ENCODE measurements around the gene ANXA6.

ANXA6 gene

GRCh38 chr5:151083081-151083676 is 74.4 kb downstream of the ANXA6 start:
- no peaks in the 10 kb centered on the region for H3K27me3 ChIP-seq (ENCODE audit: control insufficient read depth, insufficient read depth, low read length)
- H3K36me3 ChIP-seq (ENCODE audit: control insufficient read depth, insufficient read depth, low read length) = no peaks in the 10 kb centered on the region
- no peaks in the 10 kb centered on the region for H3K9me3 ChIP-seq (ENCODE audit: control insufficient read depth, insufficient read depth, low read length)
- no peak for DNase-seq (ENCODE audit: low read depth, low spot score)
- no CpG with 5 or more reads among the region's 3 CpGs for WGBS (ENCODE audit: insufficient coverage, insufficient read length)
- no peak overlapping the region for H3K4me3 ChIP-seq (ENCODE audit: low read length)
- no peak overlapping the region for H3K27ac ChIP-seq (ENCODE audit: low read length)
- H3K4me1 ChIP-seq (ENCODE audit: control insufficient read depth, insufficient read depth, low read length) = peaks cover 2% of the 10 kb centered on the region

DNA sequence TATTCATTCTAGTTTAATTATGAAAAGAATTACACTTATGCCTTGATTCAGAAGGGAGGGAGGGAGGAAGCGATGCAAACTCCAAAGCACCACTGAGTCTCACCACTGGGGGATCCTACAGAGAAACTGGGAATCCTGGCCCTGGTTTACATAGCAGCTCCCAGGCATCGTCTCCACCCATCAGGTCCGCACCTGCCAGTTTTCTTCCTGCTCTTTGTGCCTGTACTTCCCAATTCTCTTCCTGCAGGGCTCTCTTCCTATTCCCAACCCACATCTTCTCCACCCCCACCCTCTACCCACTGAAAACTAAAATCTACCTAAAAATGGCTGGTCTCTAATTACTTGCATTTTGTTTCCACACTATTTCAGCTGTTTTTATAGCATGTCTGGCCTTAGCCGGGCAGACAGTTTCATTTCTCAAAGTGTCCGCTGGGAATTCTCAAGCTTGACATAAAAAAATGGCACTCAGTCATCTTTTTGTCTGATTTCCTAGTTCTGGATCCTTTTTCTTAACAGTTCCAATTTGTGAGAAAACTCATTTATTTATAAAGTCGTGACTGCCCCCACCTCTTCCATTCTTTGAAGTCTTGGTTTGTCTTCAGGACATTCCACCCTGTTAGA is 75.2 kb downstream of the ANXA6 start:
- H3K27me3 ChIP-seq (ENCODE audit: control insufficient read depth, insufficient read depth, low read length) = no peaks in the 10 kb centered on the region
- H3K36me3 ChIP-seq (ENCODE audit: control insufficient read depth, insufficient read depth, low read length) = no peaks in the 10 kb centered on the region
- H3K4me1 ChIP-seq (ENCODE audit: control insufficient read depth, insufficient read depth, low read length) = peaks cover 2% of the 10 kb centered on the region
- WGBS (ENCODE audit: insufficient coverage, insufficient read length) = no CpG with 5 or more reads among the region's 6 CpGs
- H3K9me3 ChIP-seq (ENCODE audit: control insufficient read depth, insufficient read depth, low read length) = no peaks in the 10 kb centered on the region
- no peak for DNase-seq (ENCODE audit: low read depth, low spot score)
- H3K27ac ChIP-seq (ENCODE audit: low read length) = no peak overlapping the region
- no peak overlapping the region for H3K4me3 ChIP-seq (ENCODE audit: low read length)

GRCh38 chr5:151081431-151082281 is 75.9 kb downstream of the ANXA6 start:
- H3K36me3 ChIP-seq (ENCODE audit: control insufficient read depth, insufficient read depth, low read length) = no peaks in the 10 kb centered on the region
- peak overlapping the region; percentile 70; the same call in 1 of the 2 replicates for H3K4me3 ChIP-seq (ENCODE audit: low read length)
- no peak for DNase-seq (ENCODE audit: low read depth, low spot score)
- no peaks in the 10 kb centered on the region for H3K27me3 ChIP-seq (ENCODE audit: control insufficient read depth, insufficient read depth, low read length)
- peaks cover 2% of the 10 kb centered on the region for H3K4me1 ChIP-seq (ENCODE audit: control insufficient read depth, insufficient read depth, low read length)
- no CpG with 5 or more reads among the region's 15 CpGs for WGBS (ENCODE audit: insufficient coverage, insufficient read length)
- H3K27ac ChIP-seq (ENCODE audit: low read length) = no peak overlapping the region
- no peaks in the 10 kb centered on the region for H3K9me3 ChIP-seq (ENCODE audit: control insufficient read depth, insufficient read depth, low read length)

GRCh38 chr5:151080613-151081430 is 76.8 kb downstream of the ANXA6 start, which contains the start of gene TNIP1:
Gene TNIP1, minus strand, starts transcription at chr5:151081034. Its CDS starts 15,939 bp downstream, at chr5:151065095.
- Histone ChIP-seq H3K27ac (ENCODE audit: low read length) (no peak within 1 kb of the TSS), H3K4me3 (ENCODE audit: low read length) (peak within 1 kb of the TSS; percentile 70; the same call in 1 of the 2 replicates), H3K36me3 (ENCODE audit: control insufficient read depth, insufficient read depth, low read length) (no peaks in the 10 kb centered on the region), H3K9me3 (ENCODE audit: control insufficient read depth, insufficient read depth, low read length) (no peaks in the 10 kb centered on the region), H3K4me1 (ENCODE audit: control insufficient read depth, insufficient read depth, low read length) (peaks cover 2% of the 10 kb centered on the region), H3K27me3 (ENCODE audit: control insufficient read depth, insufficient read depth, low read length) (no peaks in the 10 kb centered on the region)
- no CpG with 5 or more reads among the region's 86 CpGs for WGBS (ENCODE audit: insufficient coverage, insufficient read length)
- DNase-seq (ENCODE audit: low read depth, low spot score) = peak; percentile 45

- peak overlapping the region; percentile 70; the same call in 1 of the 2 replicates for H3K4me3 ChIP-seq (ENCODE audit: low read length)
- 100% methylated on average over 1 of the region's 21 CpGs for WGBS (ENCODE audit: insufficient coverage, insufficient read length)
- H3K36me3 ChIP-seq (ENCODE audit: control insufficient read depth, insufficient read depth, low read length) = no peaks in the 10 kb centered on the region
- DNase-seq (ENCODE audit: low read depth, low spot score) = no peak
- H3K27me3 ChIP-seq (ENCODE audit: control insufficient read depth, insufficient read depth, low read length) = no peaks in the 10 kb centered on the region
- H3K4me1 ChIP-seq (ENCODE audit: control insufficient read depth, insufficient read depth, low read length) = peaks cover 2% of the 10 kb centered on the region
- no peaks in the 10 kb centered on the region for H3K9me3 ChIP-seq (ENCODE audit: control insufficient read depth, insufficient read depth, low read length)
- H3K27ac ChIP-seq (ENCODE audit: low read length) = no peak overlapping the region
These were observed 77.6 kb downstream of the ANXA6 start for GRCh38 chr5:151079838-151080612.

- Histone ChIP-seq H3K4me3 (ENCODE audit: low read length) (no peak overlapping the region), H3K9me3 (ENCODE audit: control insufficient read depth, insufficient read depth, low read length) (no peaks in the 10 kb centered on the region), H3K36me3 (ENCODE audit: control insufficient read depth, insufficient read depth, low read length) (no peaks in the 10 kb centered on the region), H3K27ac (ENCODE audit: low read length) (no peak overlapping the region), H3K4me1 (ENCODE audit: control insufficient read depth, insufficient read depth, low read length) (peaks cover 2% of the 10 kb centered on the region), H3K27me3 (ENCODE audit: control insufficient read depth, insufficient read depth, low read length) (no peaks in the 10 kb centered on the region)
- DNase-seq (ENCODE audit: low read depth, low spot score) = no peak
- no CpG with 5 or more reads among the region's 16 CpGs for WGBS (ENCODE audit: insufficient coverage, insufficient read length)
These were observed 78.9 kb downstream of the ANXA6 start for GRCh38 chr5:151078490-151079262.

- no CpG with 5 or more reads among the region's 3 CpGs for WGBS (ENCODE audit: insufficient coverage, insufficient read length)
- Histone ChIP-seq H3K9me3 (ENCODE audit: control insufficient read depth, insufficient read depth, low read length) (no peaks in the 10 kb centered on the region), H3K4me1 (ENCODE audit: control insufficient read depth, insufficient read depth, low read length) (peaks cover 2% of the 10 kb centered on the region)
These were observed 79.6 kb downstream of the ANXA6 start for GRCh38 chr5:151077967-151078366.

DNA sequence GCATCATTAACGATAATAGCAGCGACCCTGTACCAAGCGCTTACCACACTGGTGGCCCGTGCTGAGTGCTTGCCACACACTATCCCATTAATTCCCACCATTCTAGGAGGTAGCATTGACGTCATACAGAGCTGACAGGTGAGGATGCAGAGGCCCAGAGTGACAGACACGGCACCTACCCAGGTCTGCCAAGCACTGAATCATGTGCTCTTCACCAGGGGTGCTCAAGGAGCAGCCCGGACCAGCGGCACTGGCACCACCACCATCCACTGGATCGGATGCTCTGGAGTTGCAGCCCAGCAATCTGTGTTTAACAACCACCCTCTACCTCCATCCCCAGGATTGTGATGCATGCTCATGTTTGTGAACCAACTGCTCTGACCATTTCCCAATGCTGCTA is 80.2 kb downstream of the ANXA6 start:
- no peak overlapping the region for H3K27ac ChIP-seq (ENCODE audit: low read length)
- WGBS (ENCODE audit: insufficient coverage, insufficient read length) = no CpG with 5 or more reads among the region's 9 CpGs
- H3K9me3 ChIP-seq (ENCODE audit: control insufficient read depth, insufficient read depth, low read length) = no peaks in the 10 kb centered on the region
- no peak for DNase-seq (ENCODE audit: low read depth, low spot score)
- peaks cover 2% of the 10 kb centered on the region for H3K4me1 ChIP-seq (ENCODE audit: control insufficient read depth, insufficient read depth, low read length)
- no peaks in the 10 kb centered on the region for H3K27me3 ChIP-seq (ENCODE audit: control insufficient read depth, insufficient read depth, low read length)
- no peaks in the 10 kb centered on the region for H3K36me3 ChIP-seq (ENCODE audit: control insufficient read depth, insufficient read depth, low read length)
- H3K4me3 ChIP-seq (ENCODE audit: low read length) = no peak overlapping the region

More at GRCh38 chr5:151077967-151078366, 79.6 kb downstream of the ANXA6 start:
- H3K27me3 ChIP-seq (ENCODE audit: control insufficient read depth, insufficient read depth, low read length) = no peaks in the 10 kb centered on the region
- no peaks in the 10 kb centered on the region for H3K36me3 ChIP-seq (ENCODE audit: control insufficient read depth, insufficient read depth, low read length)
- no peak overlapping the region for H3K27ac ChIP-seq (ENCODE audit: low read length)
- no peak overlapping the region for H3K4me3 ChIP-seq (ENCODE audit: low read length)
- no peak for DNase-seq (ENCODE audit: low read depth, low spot score)

DNA sequence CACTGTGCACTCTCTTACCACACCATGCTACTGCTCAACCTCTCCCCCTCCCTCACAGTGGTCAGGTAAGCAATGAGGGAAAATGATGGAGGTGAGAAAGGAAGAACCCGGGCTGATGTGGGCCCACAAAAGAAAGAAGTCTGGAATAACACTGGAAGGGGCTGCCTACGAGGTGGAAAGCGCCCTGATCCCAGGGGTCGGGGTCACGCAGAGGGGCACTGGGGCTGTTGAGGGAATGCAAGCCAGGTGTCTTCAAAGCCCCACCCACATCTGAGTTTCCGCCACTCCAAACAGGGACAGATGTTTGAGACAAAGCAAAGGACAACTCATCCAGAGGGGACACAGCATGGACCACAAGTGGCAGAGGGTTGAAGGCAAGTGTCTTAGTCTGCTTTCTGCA is 81.0 kb downstream of the ANXA6 start:
- Histone ChIP-seq H3K4me3 (ENCODE audit: low read length) (no peak overlapping the region), H3K27me3 (ENCODE audit: control insufficient read depth, insufficient read depth, low read length) (no peaks in the 10 kb centered on the region), H3K4me1 (ENCODE audit: control insufficient read depth, insufficient read depth, low read length) (peaks cover 2% of the 10 kb centered on the region), H3K36me3 (ENCODE audit: control insufficient read depth, insufficient read depth, low read length) (no peaks in the 10 kb centered on the region), H3K27ac (ENCODE audit: low read length) (no peak overlapping the region), H3K9me3 (ENCODE audit: control insufficient read depth, insufficient read depth, low read length) (no peaks in the 10 kb centered on the region)
- no CpG with 5 or more reads among the region's 6 CpGs for WGBS (ENCODE audit: insufficient coverage, insufficient read length)
- no peak for DNase-seq (ENCODE audit: low read depth, low spot score)
